IMR-90 (cell line): ENCODE measurements around the gene GRID1. TPM values are rescaled to one million over a fixed set of nuclear protein-coding genes. Genes with fewer than 3 reads are reported as not detected.

Experiments used
- ATAC-seq: fragments of 200-7000 bp; cut with Tn5 transposase; 2 replicates; pipeline ENCODE4 v1.9.1; 2020; ENCODE audit warnings: low read depth, mild to moderate bottlenecking, moderate library complexity
- BruUV-seq: library from RNA; stranded (reverse); fragments of 400-500 nt; replicated peaks from 2 replicates; lab custom pipeline; 2021; lab: Mats Ljungman, UMichigan
- CTCF ChIA-PET: fragments of 300-600 bp; formaldehyde crosslinking; extraction: SDS; loops from one replicate; lab custom pipeline; 2021; ENCODE audit warnings: antibody characterized with exemption; lab: Yijun Ruan, JAX
- POLR2A ChIA-PET: fragments of 300-600 bp; sonication (Branson Sonifier 250); formaldehyde crosslinking; loops from one replicate; lab custom pipeline; 2022; ENCODE audit warnings: antibody characterized with exemption; ENCODE audit not compliant: unreplicated experiment; lab: Charles Lee
- DNase-seq: peaks from one replicate; pipeline ENCODE4 v3.0.0; 2013
- H2AFZ ChIP-seq: replicated peaks from 2 replicates; pipeline ENCODE3; 2013; ENCODE audit warnings: low read length, mild to moderate bottlenecking; ENCODE audit not compliant: poor library complexity
- H2AK5ac ChIP-seq: 2 replicates; pipeline ENCODE4 v1.6.1; 2013; ENCODE audit warnings: low read depth, low read length, inconsistent platforms
- H2AK9ac ChIP-seq: replicated peaks from 2 replicates; pipeline ENCODE3; 2013; ENCODE audit warnings: mild to moderate bottlenecking, low read depth, low read length, moderate library complexity; ENCODE audit not compliant: poor library complexity
- H2BK120ac ChIP-seq: 2 replicates; pipeline ENCODE4 v1.6.1; 2013; ENCODE audit warnings: low read depth, low read length, inconsistent platforms
- H2BK15ac ChIP-seq: 3 replicates; pipeline ENCODE4 v1.6.1; 2013; ENCODE audit warnings: low read depth, low read length, inconsistent platforms
- H2BK20ac ChIP-seq: 2 replicates; pipeline ENCODE4 v1.6.1; 2013; ENCODE audit warnings: low read depth, mild to moderate bottlenecking, inconsistent platforms, low read length, moderate library complexity
- H2BK5ac ChIP-seq: 2 replicates; pipeline ENCODE4 v1.6.1; 2013; ENCODE audit warnings: mild to moderate bottlenecking, low read depth, low read length, inconsistent platforms; ENCODE audit not compliant: poor library complexity, severe bottlenecking
- H3K14ac ChIP-seq: replicated peaks from 2 replicates; pipeline ENCODE4 v1.6.1; 2013; ENCODE audit warnings: low read depth, low read length, inconsistent platforms
- H3K18ac ChIP-seq: 2 replicates; pipeline ENCODE4 v1.6.1; 2013; ENCODE audit warnings: low read depth, low read length, control low read depth
- H3K23ac ChIP-seq: 2 replicates; pipeline ENCODE4 v1.6.1; 2013; ENCODE audit warnings: low read depth, low read length, inconsistent platforms
- H3K27ac ChIP-seq: 2 replicates; pipeline ENCODE4 v1.5.1; 2013; ENCODE audit warnings: mild to moderate bottlenecking, control low read depth, low read length; ENCODE audit not compliant: insufficient read depth
- H3K27me3 ChIP-seq: 2 replicates; pipeline ENCODE4 v1.6.1; 2013; ENCODE audit warnings: low read length; ENCODE audit not compliant: control insufficient read depth, insufficient read depth
- H3K36me3 ChIP-seq: 2 replicates; pipeline ENCODE4 v1.6.1; 2013; ENCODE audit warnings: low read length, mixed read lengths; ENCODE audit not compliant: control insufficient read depth, insufficient read depth
- H3K4ac ChIP-seq: 2 replicates; pipeline ENCODE4 v1.6.1; 2013; ENCODE audit warnings: low read depth, low read length, inconsistent platforms
- H3K4me1 ChIP-seq: 2 replicates; pipeline ENCODE4 v1.6.1; 2013; ENCODE audit warnings: low read length, mixed read lengths; ENCODE audit not compliant: control insufficient read depth, insufficient read depth
- H3K4me2 ChIP-seq: 2 replicates; pipeline ENCODE4 v1.6.1; 2013; ENCODE audit warnings: low read depth, mild to moderate bottlenecking, control low read depth, low read length, moderate library complexity
- H3K4me3 ChIP-seq: 2 replicates; pipeline ENCODE4 v1.5.1; 2013; ENCODE audit warnings: low read depth, mild to moderate bottlenecking, control low read depth, low read length, moderate library complexity; ENCODE audit not compliant: insufficient read depth
- H3K56ac ChIP-seq: 2 replicates; pipeline ENCODE4 v1.6.1; 2013; ENCODE audit warnings: low read length, inconsistent platforms; ENCODE audit not compliant: insufficient read depth; ENCODE audit errors: extremely low read depth
- H3K79me1 ChIP-seq, 2 experiments: 2 replicates each; pipeline ENCODE4 v1.6.1; 2013; ENCODE audit warnings: low read length in 2 of 2, inconsistent platforms in 1 of 2, low read depth in 1 of 2
- H3K9ac ChIP-seq: 2 replicates; pipeline ENCODE4 v1.6.1; 2013; ENCODE audit warnings: low read depth, low read length, control low read depth
- H3K9me1 ChIP-seq: 2 replicates; pipeline ENCODE4 v1.6.1; 2013; ENCODE audit warnings: low read length, inconsistent platforms; ENCODE audit not compliant: insufficient read depth
- H3K9me3 ChIP-seq: 2 replicates; pipeline ENCODE4 v1.6.1; 2013; ENCODE audit warnings: low read length; ENCODE audit not compliant: control insufficient read depth, insufficient read depth
- H4K20me1 ChIP-seq: 2 replicates; pipeline ENCODE4 v1.6.1; 2013; ENCODE audit warnings: low read length, inconsistent platforms; ENCODE audit not compliant: insufficient read depth
- H4K5ac ChIP-seq: 2 replicates; pipeline ENCODE4 v1.6.1; 2013; ENCODE audit warnings: mild to moderate bottlenecking, low read depth, low read length, control low read depth
- H4K8ac ChIP-seq, 2 experiments: 2 replicates each; pipeline ENCODE4 v1.6.1; 2013; ENCODE audit warnings: low read depth in 2 of 2, low read length in 2 of 2, control low read depth in 1 of 2, inconsistent platforms in 1 of 2
- H4K91ac ChIP-seq: 2 replicates; pipeline ENCODE4 v1.6.1; 2013; ENCODE audit warnings: low read depth, low read length, inconsistent platforms; ENCODE audit not compliant: insufficient read depth
- NFE2L2 ChIP-seq: fragments of 150-350 bp; IDR thresholded peaks from 2 replicates; pipeline ENCODE4 v1.6.1; 2016; ENCODE audit warnings: low read depth, mild to moderate bottlenecking, low read length
- RCOR1 ChIP-seq: IDR thresholded peaks from 2 replicates; pipeline ENCODE4 v1.6.1; 2012; ENCODE audit warnings: mild to moderate bottlenecking, low read length, improper control_type of control experiment; ENCODE audit not compliant: insufficient replicate concordance
- WGBS, 2 experiments: methylation state at CpG; one replicate each; pipeline versions ENCODE4 v1.1.5 to v1.1.7; 2013; ENCODE audit warnings: missing lambda C conversion rate in 2 of 2; ENCODE audit not compliant: insufficient read length in 1 of 2; ENCODE audit errors: extremely low coverage in 2 of 2; 5-methylcytosine and 5-hydroxymethylcytosine counted together
- dilution Hi-C: fragments of 300-500 bp; cut with HindIII; formaldehyde crosslinking; loops from one replicate; pipeline ENCODE4 v1.14.3; 2018; ENCODE audit warnings: low sequenced_read_pairs; ENCODE audit not compliant: unreplicated experiment
- in situ Hi-C: fragments of 300-500 bp; cut with MboI; formaldehyde crosslinking; loops from 3 replicates; pipeline ENCODE4 v1.14.3; 2019; ENCODE audit warnings: low sequenced_read_pairs, inconsistent platforms, mixed read lengths
- intact Hi-C: fragments of 100-400 bp; cut with micrococcal nuclease; formaldehyde crosslinking; loops from 2 replicates; pipeline ENCODE4 v1.10.0; 2022
- polyA plus RNA-seq, 3 experiments: library from polyadenylated mRNA; depleted of rRNA; stranded (reverse); fragments of >200 nt; gene quantifications; 2 replicates each; pipeline ENCODE4 v1.2.3, GENCODE V29; 2012; ENCODE audit warnings: low replicate concordance in 1 of 3
- total RNA-seq: library from RNA; depleted of rRNA; stranded (reverse); fragments of >200 nt; gene quantifications from 2 replicates; pipeline ENCODE4 v1.2.3, GENCODE V29; 2012
- TF ChIP-seq, protein P1 (sequence below): fragments of 150-350 bp; IDR thresholded peaks from 2 replicates; pipeline ENCODE4 v1.6.1; 2017; ENCODE audit warnings: mild to moderate bottlenecking, antibody characterized with exemption, low read length, low read depth

GRID1 gene
- total and polyA plus RNA-seq, 2 of the 4 experiments (the other 2 are of a cell fraction) = not detected

- intact Hi-C loops (no loop called here), dilution Hi-C loops (no loop called here), in situ Hi-C loops (no loop called here)
- DNase-seq = no peak
- no peak overlapping the region for H4K5ac ChIP-seq
- CTCF ChIA-PET = no interaction called here
- H2BK5ac ChIP-seq = no peak overlapping the region
- H3K9ac ChIP-seq = no peak overlapping the region
- H3K4me1 ChIP-seq = no peaks in the 10 kb centered on the region
- no peak overlapping the region for H3K27ac ChIP-seq
- no peak overlapping the region for H2BK120ac ChIP-seq
- H3K23ac ChIP-seq = no peak overlapping the region
- TF ChIP-seq RCOR1 (no peak), NFE2L2 (no peak)
- TF ChIP-seq, protein P1, sequence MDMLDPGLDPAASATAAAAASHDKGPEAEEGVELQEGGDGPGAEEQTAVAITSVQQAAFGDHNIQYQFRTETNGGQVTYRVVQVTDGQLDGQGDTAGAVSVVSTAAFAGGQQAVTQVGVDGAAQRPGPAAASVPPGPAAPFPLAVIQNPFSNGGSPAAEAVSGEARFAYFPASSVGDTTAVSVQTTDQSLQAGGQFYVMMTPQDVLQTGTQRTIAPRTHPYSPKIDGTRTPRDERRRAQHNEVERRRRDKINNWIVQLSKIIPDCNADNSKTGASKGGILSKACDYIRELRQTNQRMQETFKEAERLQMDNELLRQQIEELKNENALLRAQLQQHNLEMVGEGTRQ = no peak
- H2AK5ac ChIP-seq = no peak overlapping the region
- no peak overlapping the region for H3K14ac ChIP-seq
- no peak overlapping the region for H3K18ac ChIP-seq
- H3K9me1 ChIP-seq = no peaks in the 10 kb centered on the region
- no peak overlapping the region for H3K4me2 ChIP-seq
- H4K20me1 ChIP-seq = no peaks in the 10 kb centered on the region
- no peaks in the 10 kb centered on the region for H3K27me3 ChIP-seq
- H4K91ac ChIP-seq = no peak overlapping the region
- H2BK15ac ChIP-seq = no peak overlapping the region
- no peak overlapping the region for H2AFZ ChIP-seq
- H3K9me3 ChIP-seq = no peaks in the 10 kb centered on the region
- no peak overlapping the region for H2AK9ac ChIP-seq
- no peak overlapping the region for H4K8ac ChIP-seq
- H2BK20ac ChIP-seq = no peak overlapping the region
- no peak overlapping the region for H3K56ac ChIP-seq
- H3K4me3 ChIP-seq = no peak overlapping the region
- POLR2A ChIA-PET = no interaction called here
- no peak overlapping the region for H3K4ac ChIP-seq
- no peaks in the 10 kb centered on the region for H3K79me1 ChIP-seq
- WGBS, 2 experiments = no CpG with 5 or more reads among the region's 15 CpGs
- no TSS peak for BruUV-seq
- ATAC-seq = no peak
- no peaks in the 10 kb centered on the region for H3K36me3 ChIP-seq
These were observed 116.2 kb downstream of the GRID1 start for GRCh38 chr10:86250399-86250798.
